ENCODE data around the gene DUS3L.

GRCh38 chr19:5788422-5788821 lies 2.5 kb downstream of the DUS3L start:
- TF ChIP-seq CTCF (IDR thresholded peaks at IDR 0.05): no peak
- TF ChIP-seq POLR2A (IDR thresholded peaks at IDR 0.05): no peak
